OCI-LY7 (cell line): ENCODE results near the gene MYH10. TPM values are rescaled to one million over a fixed set of nuclear protein-coding genes. Genes with fewer than 3 reads are reported as not detected.

Experiments
- BruUV-seq: library from RNA; stranded (reverse); fragments of 400-500 nt; replicated peaks from 2 replicates; lab custom pipeline; 2021; lab: Mats Ljungman, UMichigan
- CTCF ChIA-PET: fragments of 300-600 bp; sonication (Branson Sonifier 250); formaldehyde crosslinking; loops from one replicate; lab custom pipeline; 2022; ENCODE audit warnings: antibody characterized with exemption; ENCODE audit not compliant: unreplicated experiment; lab: Charles Lee
- POLR2A ChIA-PET: fragments of 300-600 bp; sonication (Branson Sonifier 250); formaldehyde crosslinking; loops from one replicate; lab custom pipeline; 2022; ENCODE audit warnings: antibody characterized with exemption; lab: Charles Lee
- DNase-seq: peaks from one replicate; pipeline ENCODE4 v3.0.0-alpha.2; 2015; ENCODE audit warnings: low spot score
- H2AFZ ChIP-seq: fragments of 200-600 bp; sonication (generic), shearing (Covaris generic); 2 replicates; pipeline ENCODE4 v1.6.1; 2014; ENCODE audit warnings: mild to moderate bottlenecking, antibody characterized with exemption, low read length, moderate library complexity
- H3K27ac ChIP-seq: fragments of 200-600 bp; sonication (generic); 2 replicates; pipeline ENCODE4 v1.5.1; 2014; ENCODE audit warnings: mixed run types, low read depth, mild to moderate bottlenecking, moderate library complexity, low read length, inconsistent platforms; ENCODE audit not compliant: poor library complexity, severe bottlenecking
- H3K36me3 ChIP-seq: fragments of 200-600 bp; sonication (generic); 2 replicates; pipeline ENCODE4 v1.6.1; 2014; ENCODE audit warnings: mild to moderate bottlenecking, antibody characterized with exemption, low read length, moderate library complexity, mixed read lengths; ENCODE audit not compliant: insufficient read depth
- H3K4me1 ChIP-seq: fragments of 200-600 bp; sonication (generic); 2 replicates; pipeline ENCODE4 v1.5.1; 2014; ENCODE audit warnings: mild to moderate bottlenecking, low read length; ENCODE audit not compliant: insufficient read depth, poor library complexity, severe bottlenecking
- H3K4me2 ChIP-seq: fragments of 200-600 bp; sonication (generic); 2 replicates; pipeline ENCODE4 v1.6.1; 2014; ENCODE audit warnings: mild to moderate bottlenecking, low read length
- H3K4me3 ChIP-seq: fragments of 200-600 bp; sonication (generic); 2 replicates; pipeline ENCODE4 v1.5.1; 2014; ENCODE audit warnings: mild to moderate bottlenecking, low read depth, low read length; ENCODE audit not compliant: poor library complexity, severe bottlenecking
- H3K79me2 ChIP-seq: fragments of 200-600 bp; sonication (generic); 2 replicates; pipeline ENCODE4 v1.6.1; 2016; ENCODE audit warnings: low read depth, mild to moderate bottlenecking, low read length, moderate library complexity, mixed read lengths; ENCODE audit not compliant: insufficient read depth
- H3K9me2 ChIP-seq: fragments of 200-600 bp; sonication (generic); 2 replicates; pipeline ENCODE4 v1.6.1; 2016; ENCODE audit warnings: mild to moderate bottlenecking, low read length, mixed read lengths; ENCODE audit not compliant: insufficient read depth
- H3K9me3 ChIP-seq: fragments of 200-600 bp; sonication (generic); 2 replicates; pipeline ENCODE4 v1.6.1; 2014; ENCODE audit warnings: mild to moderate bottlenecking, mixed run types, low read length, mixed read lengths
- H4K20me1 ChIP-seq: fragments of 200-600 bp; sonication (generic); 2 replicates; pipeline ENCODE4 v1.6.1; 2014; ENCODE audit warnings: mild to moderate bottlenecking, antibody characterized with exemption, low read length, moderate library complexity, mixed read lengths; ENCODE audit not compliant: insufficient read depth
- EZH2phosphoT487 ChIP-seq: fragments of 200-600 bp; sonication (generic); IDR thresholded peaks from 2 replicates; pipeline ENCODE4 v1.6.1; 2018; ENCODE audit warnings: low read depth, borderline replicate concordance, mild to moderate bottlenecking, mixed run types, antibody characterized with exemption, low read length, moderate library complexity, mixed read lengths
- intact Hi-C: fragments of 100-400 bp; cut with micrococcal nuclease; formaldehyde crosslinking; loops from one replicate; pipeline ENCODE4 v1.10.0; 2022; ENCODE audit not compliant: unreplicated experiment
- total RNA-seq, 2 experiments: library from RNA; depleted of rRNA in 1 of 2; stranded (reverse); fragments of >200 nt in 1 of 2; shearing (Covaris generic) in 1 of 2; gene quantifications; 2 replicates each; pipeline ENCODE4 v1.2.3, GENCODE V29; 2014 to 2022
- TF ChIP-seq, protein P1 (sequence below): fragments of 200-600 bp; sonication (generic); conservative IDR thresholded peaks from 2 replicates; pipeline ENCODE4 v1.5.1; 2014; ENCODE audit warnings: mild to moderate bottlenecking, antibody characterized with exemption, low read length, moderate library complexity, mixed read lengths

Gene MYH10
- total RNA-seq, 2 experiments from 2014 or later: 41.9 to 60.4 TPM

DNA sequence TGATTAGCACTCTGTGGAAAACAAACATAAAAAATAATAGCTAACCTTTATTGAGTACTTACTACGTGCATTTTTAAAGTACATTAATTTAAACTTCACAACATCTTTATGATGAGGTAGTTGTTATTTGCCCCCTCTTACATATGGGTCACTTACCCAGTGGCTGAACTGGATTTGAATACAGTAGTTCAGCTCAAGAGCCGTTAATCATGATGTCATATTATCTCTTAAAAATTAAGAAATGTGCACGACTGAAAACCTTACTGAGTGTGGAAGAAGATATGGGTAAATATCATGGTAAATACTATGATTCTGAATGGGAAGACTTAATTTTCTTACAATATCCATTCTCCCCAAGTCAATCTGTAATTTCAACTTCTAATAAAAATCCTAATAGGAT lies 177.2 kb downstream of the MYH10 start:
- H3K4me1 ChIP-seq: no peaks in the 10 kb centered on the region
- no peaks in the 10 kb centered on the region for H3K9me2 ChIP-seq
- DNase-seq: no peak
- no peak overlapping the region for H3K4me3 ChIP-seq
- ChIA-PET CTCF (no interaction called here), POLR2A (no interaction called here)
- TF ChIP-seq, protein P1, sequence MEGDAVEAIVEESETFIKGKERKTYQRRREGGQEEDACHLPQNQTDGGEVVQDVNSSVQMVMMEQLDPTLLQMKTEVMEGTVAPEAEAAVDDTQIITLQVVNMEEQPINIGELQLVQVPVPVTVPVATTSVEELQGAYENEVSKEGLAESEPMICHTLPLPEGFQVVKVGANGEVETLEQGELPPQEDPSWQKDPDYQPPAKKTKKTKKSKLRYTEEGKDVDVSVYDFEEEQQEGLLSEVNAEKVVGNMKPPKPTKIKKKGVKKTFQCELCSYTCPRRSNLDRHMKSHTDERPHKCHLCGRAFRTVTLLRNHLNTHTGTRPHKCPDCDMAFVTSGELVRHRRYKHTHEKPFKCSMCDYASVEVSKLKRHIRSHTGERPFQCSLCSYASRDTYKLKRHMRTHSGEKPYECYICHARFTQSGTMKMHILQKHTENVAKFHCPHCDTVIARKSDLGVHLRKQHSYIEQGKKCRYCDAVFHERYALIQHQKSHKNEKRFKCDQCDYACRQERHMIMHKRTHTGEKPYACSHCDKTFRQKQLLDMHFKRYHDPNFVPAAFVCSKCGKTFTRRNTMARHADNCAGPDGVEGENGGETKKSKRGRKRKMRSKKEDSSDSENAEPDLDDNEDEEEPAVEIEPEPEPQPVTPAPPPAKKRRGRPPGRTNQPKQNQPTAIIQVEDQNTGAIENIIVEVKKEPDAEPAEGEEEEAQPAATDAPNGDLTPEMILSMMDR: no peak
- no peak for TF ChIP-seq EZH2phosphoT487
- no peaks in the 10 kb centered on the region for H4K20me1 ChIP-seq
- TSS peak; percentile 17 for BruUV-seq
- H3K27ac ChIP-seq: no peak overlapping the region
- H3K4me2 ChIP-seq: no peak overlapping the region
- intact Hi-C loops: no loop called here
- H3K79me2 ChIP-seq: no peaks in the 10 kb centered on the region
- no peak overlapping the region for H2AFZ ChIP-seq
- no peaks in the 10 kb centered on the region for H3K9me3 ChIP-seq
- peaks cover 92% of the 10 kb centered on the region for H3K36me3 ChIP-seq

DNA sequence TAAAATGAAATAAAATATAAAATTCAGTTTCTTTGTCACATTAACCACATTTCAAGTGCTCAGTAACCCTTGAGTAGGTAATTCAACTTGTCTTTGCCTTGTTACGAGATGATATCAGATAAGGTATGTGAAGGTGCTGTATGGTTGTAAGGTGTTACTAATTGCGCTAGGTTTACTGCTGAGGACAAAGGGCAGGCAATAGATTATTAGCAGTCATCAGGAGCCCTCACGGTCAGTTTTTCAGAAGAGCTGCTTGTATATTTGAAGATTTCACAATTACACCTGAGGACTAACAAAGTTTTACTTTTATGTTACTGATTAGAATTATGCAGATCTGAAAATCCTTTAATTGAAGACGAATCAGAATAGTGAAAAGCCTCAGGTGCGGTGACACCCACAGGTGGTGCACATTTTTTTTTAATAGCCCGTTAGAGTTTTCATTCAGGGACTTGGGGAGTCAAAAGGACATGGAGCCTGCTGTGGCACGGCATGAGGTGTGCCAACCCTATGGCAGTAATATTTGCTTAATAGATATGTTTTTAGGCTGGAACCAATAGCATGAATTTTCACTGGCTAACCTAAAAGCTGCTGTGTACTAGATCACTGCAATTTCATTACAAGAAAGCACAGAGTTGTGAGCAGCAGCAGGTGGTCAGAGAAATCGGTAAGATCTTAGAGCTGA lies 178.5 kb downstream of the MYH10 start:
- DNase-seq: no peak
- Histone ChIP-seq H3K9me3 (no peaks in the 10 kb centered on the region), H3K36me3 (peaks cover 91% of the 10 kb centered on the region), H3K79me2 (no peaks in the 10 kb centered on the region), H3K9me2 (no peaks in the 10 kb centered on the region), H3K4me2 (no peak overlapping the region), H3K4me1 (no peaks in the 10 kb centered on the region), H3K27ac (no peak overlapping the region), H2AFZ (no peak overlapping the region), H4K20me1 (no peaks in the 10 kb centered on the region), H3K4me3 (no peak overlapping the region)
- ChIA-PET CTCF (no interaction called here), POLR2A (interaction anchor here (0.5 to 0.9 kb wide), 2 partner anchors 158 to 209 kb away, joined by 3 to 7 read pairs; no protein-coding TSS in a partner anchor)
- intact Hi-C loops: no loop called here
- TF ChIP-seq, protein P1: no peak
- TF ChIP-seq EZH2phosphoT487: no peak
- no TSS peak for BruUV-seq

DNA sequence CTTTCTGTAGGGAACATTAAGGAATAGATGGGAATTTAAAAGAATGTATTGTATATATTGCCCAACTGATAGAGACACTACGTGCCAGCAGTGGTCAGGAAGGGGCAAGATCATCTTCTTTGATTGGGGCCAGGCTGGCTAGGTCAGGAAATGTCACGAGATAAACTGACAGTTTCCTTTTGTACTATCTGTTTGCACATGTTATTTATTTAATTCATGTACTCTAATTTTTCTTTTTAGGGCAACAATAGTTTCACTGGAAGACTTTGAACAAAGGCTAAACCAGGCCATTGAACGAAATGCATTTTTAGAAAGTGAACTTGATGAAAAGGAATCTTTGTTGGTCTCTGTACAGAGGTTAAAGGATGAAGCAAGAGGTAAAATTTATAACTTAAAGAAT lies 182.2 kb downstream of the MYH10 start:
- TF ChIP-seq EZH2phosphoT487: no peak
- TF ChIP-seq, protein P1: no peak
- no peaks in the 10 kb centered on the region for H3K9me3 ChIP-seq
- CTCF ChIA-PET: no interaction called here
- BruUV-seq: no TSS peak
- no peak for DNase-seq
- no peaks in the 10 kb centered on the region for H3K9me2 ChIP-seq
- no peaks in the 10 kb centered on the region for H4K20me1 ChIP-seq
- H3K36me3 ChIP-seq: peaks cover 88% of the 10 kb centered on the region
- H3K79me2 ChIP-seq: peaks cover 2% of the 10 kb centered on the region; the same call in 1 of the 2 replicates
- intact Hi-C loops: no loop called here
- no peak overlapping the region for H2AFZ ChIP-seq
- no peaks in the 10 kb centered on the region for H3K4me1 ChIP-seq
- no peak overlapping the region for H3K4me2 ChIP-seq
- no peak overlapping the region for H3K4me3 ChIP-seq
- POLR2A ChIA-PET: no interaction called here
- H3K27ac ChIP-seq: no peak overlapping the region
